Tibial nerve (tissue), 4 donors: Measurements from ENCODE around the gene DNAJC5.

Source experiments
- EP300 ChIP-seq, 2 donors: sonication (generic); formaldehyde crosslinking; IDR thresholded peaks; one replicate each; pipeline ENCODE4 v1.6.1; 2017; ENCODE audit warnings: antibody characterized with exemption in 2 of 2, mild to moderate bottlenecking in 1 of 2
- POLR2A ChIP-seq, 2 donors: fragments of 450-650 bp; IDR thresholded peaks; one replicate each; pipeline ENCODE4 v1.6.1; 2017; ENCODE audit warnings: antibody characterized with exemption in 2 of 2, mild to moderate bottlenecking in 2 of 2, moderate library complexity in 2 of 2
- TF ChIP-seq, protein P1 (sequence below), 5 experiments: fragments of 200-600 bp in 3 of 5; fragments of 450-650 bp in 2 of 5; sonication (generic) in 3 of 5; IDR thresholded peaks; one replicate each; pipeline ENCODE4 v1.5.1; 2016 to 2019; ENCODE audit warnings: antibody characterized with exemption in 5 of 5, mild to moderate bottlenecking in 3 of 5, moderate library complexity in 2 of 5

GRCh38 chr20:63952769-63953168 lies 57.8 kb downstream of the DNAJC5 start:
- TF ChIP-seq, protein P1, sequence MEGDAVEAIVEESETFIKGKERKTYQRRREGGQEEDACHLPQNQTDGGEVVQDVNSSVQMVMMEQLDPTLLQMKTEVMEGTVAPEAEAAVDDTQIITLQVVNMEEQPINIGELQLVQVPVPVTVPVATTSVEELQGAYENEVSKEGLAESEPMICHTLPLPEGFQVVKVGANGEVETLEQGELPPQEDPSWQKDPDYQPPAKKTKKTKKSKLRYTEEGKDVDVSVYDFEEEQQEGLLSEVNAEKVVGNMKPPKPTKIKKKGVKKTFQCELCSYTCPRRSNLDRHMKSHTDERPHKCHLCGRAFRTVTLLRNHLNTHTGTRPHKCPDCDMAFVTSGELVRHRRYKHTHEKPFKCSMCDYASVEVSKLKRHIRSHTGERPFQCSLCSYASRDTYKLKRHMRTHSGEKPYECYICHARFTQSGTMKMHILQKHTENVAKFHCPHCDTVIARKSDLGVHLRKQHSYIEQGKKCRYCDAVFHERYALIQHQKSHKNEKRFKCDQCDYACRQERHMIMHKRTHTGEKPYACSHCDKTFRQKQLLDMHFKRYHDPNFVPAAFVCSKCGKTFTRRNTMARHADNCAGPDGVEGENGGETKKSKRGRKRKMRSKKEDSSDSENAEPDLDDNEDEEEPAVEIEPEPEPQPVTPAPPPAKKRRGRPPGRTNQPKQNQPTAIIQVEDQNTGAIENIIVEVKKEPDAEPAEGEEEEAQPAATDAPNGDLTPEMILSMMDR (IDR thresholded peaks at IDR 0.05) = no peak
- TF ChIP-seq POLR2A (IDR thresholded peaks at IDR 0.05) = no peak
- TF ChIP-seq EP300 (IDR thresholded peaks at IDR 0.05) = no peak
